Activated naive CD4-positive, alpha-beta T cell treated with anti-CD3 and anti-CD28 coated beads, Interleukin-2, amount 10 ng/mL, durations not matched to agents 5 hours and 36 hours (primary cell): Measurements from ENCODE around the gene DEXI. TPM values are rescaled to one million over a fixed set of nuclear protein-coding genes. Genes with fewer than 3 reads are reported as not detected.

ENCODE experiments used
- total RNA-seq, 2 experiments: library from RNA; stranded (reverse); gene quantifications; one replicate each; pipeline ENCODE4 v1.2.3, GENCODE V29; 2021

DEXI gene
- total RNA-seq: 10 to 100 TPM; 30.5 to 32.1 TPM

DNA sequence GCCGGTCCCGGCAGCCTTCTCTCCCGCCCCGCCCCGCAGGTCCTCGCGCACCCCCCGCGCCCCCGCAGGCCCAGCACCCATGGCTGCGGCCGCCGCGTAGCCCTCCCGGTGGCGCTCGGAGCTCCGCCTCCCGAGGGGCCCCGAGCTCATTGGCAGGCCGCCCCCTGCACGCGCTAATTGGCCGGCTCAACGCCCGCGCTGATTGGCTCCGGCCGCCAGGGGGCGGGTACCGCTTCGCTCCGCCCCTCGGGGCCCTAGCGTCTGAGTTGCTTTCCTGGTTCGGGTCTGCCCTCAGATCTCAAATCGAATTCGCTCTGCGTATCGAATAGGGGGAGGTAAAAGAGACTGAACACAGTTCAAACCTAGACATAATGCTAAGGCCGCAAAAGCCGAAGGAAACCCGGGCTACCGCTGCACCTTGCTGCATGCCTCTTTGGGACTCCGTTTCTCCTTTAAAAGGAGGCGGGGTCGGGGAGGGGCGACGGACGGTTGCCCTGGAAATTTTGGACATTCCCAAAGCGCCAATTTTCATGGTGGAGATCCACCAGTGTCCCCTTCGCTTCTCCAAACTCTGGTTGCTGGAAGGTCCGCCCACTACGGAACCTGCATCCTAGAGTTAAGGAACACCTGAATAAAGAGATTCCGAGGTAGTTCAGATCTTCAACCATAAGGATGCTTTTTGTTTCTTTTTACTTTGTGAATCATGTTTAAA lies at the start of gene DEXI:
Gene DEXI (minus strand): TSS at position 117 of the 712 bp plus-strand sequence. CDS start 463 bp downstream, outside the sequence.

DNA sequence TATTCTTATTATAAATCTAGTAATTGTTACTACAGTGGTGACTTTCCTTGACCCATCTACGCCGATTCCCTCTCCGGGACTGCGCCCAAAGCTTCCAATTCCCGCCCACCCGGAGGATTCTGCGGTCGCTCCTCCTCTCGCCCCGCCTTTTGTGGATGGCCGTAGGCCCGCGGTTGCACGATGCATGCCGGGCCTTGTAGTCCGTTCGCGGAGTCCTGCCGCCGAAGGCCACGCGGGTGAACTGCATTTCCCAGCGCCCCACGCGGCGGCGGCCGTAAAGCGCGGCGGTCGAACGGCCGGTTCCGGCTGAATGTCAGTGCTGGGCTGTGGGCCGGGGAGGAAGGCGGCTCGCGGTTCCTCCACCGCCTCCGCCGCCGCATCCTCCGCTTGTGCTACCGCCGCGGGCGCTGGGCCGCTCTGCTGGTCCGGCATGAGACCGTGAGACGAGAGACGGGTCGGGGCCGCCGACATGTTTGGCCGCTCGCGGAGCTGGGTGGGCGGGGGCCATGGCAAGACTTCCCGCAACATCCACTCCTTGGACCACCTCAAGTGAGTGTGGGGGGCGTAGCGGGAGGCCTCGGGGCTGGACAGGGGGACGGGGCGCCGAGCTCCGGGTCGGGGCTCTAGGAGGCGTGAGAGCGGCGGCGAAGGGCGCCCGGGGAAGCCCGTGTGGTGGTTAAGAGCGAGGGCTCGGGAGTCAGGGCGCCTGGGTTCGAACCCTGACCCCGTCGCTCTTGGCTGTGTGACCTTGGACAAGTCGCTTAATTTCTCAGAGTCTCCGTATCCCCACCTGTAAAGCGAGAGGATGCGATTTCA lies 2.2 kb upstream of the DEXI start, which contains the start of gene CLEC16A:
Gene CLEC16A (plus strand): TSS at position 316 of the 816 bp plus-strand sequence. CDS start 154 bp downstream, at position 470.

Other genes starting within 250 kb of the DEXI start
- not detected for gene TEKT5, start 247.5 kb downstream of the DEXI start, total RNA-seq
- 10 to 100 TPM; 24.6 to 28.9 TPM for gene NUBP1, start 198.6 kb downstream of the DEXI start, total RNA-seq
- gene TVP23A, start 123.7 kb downstream of the DEXI start, total RNA-seq: not detected
- 10 to 100 TPM; 20.4 to 24.3 TPM for gene CIITA, start 65.3 kb downstream of the DEXI start, total RNA-seq
- gene CLEC16A, start 2.1 kb upstream of the DEXI start, total RNA-seq: 10 to 100 TPM; 37.5 to 42.1 TPM